GM21526 (cell line): ENCODE measurements around the gene PSMD13.

Experiments
- ATAC-seq: cut with Tn5 transposase; IDR thresholded peaks from one replicate; pipeline ENCODE4 v1.9.1; 2021; ENCODE audit warnings: moderate library complexity; ENCODE audit not compliant: unreplicated experiment, low FRiP score

Gene PSMD13

GRCh38 chr11:269146-269890 is 32.5 kb downstream of the PSMD13 start:
- peak; percentile 60 for ATAC-seq

- no peak for ATAC-seq
Observed at GRCh38 chr11:270451-271318, 33.9 kb downstream of the PSMD13 start.

- no peak for ATAC-seq
Observed at GRCh38 chr11:271319-271715, 34.5 kb downstream of the PSMD13 start.

GRCh38 chr11:272195-272930 is 35.6 kb downstream of the PSMD13 start:
- no peak for ATAC-seq

GRCh38 chr11:272931-273198 is 36.1 kb downstream of the PSMD13 start:
- ATAC-seq = no peak

GRCh38 chr11:276219-276618 is 39.4 kb downstream of the PSMD13 start:
- ATAC-seq = no peak

GRCh38 chr11:278001-278951 is 41.5 kb downstream of the PSMD13 start, which contains the start of gene NLRP6:
NLRP6 (plus strand) TSS chr11:278407; CDS start chr11:278570, 163 bp downstream.
- ATAC-seq = no peak

- ATAC-seq = no peak
Observed at GRCh38 chr11:279040-279965, 42.5 kb downstream of the PSMD13 start.

GRCh38 chr11:279966-280705 is 43.4 kb downstream of the PSMD13 start:
- no peak for ATAC-seq

GRCh38 chr11:280706-281485 is 44.1 kb downstream of the PSMD13 start:
- ATAC-seq = no peak

- ATAC-seq = no peak
Observed at GRCh38 chr11:281486-282161, 44.8 kb downstream of the PSMD13 start.

- no peak for ATAC-seq
Observed at GRCh38 chr11:282171-282570, 45.4 kb downstream of the PSMD13 start.

GRCh38 chr11:282630-283360 is 46.0 kb downstream of the PSMD13 start:
- ATAC-seq = no peak

GRCh38 chr11:283405-284104 is 46.8 kb downstream of the PSMD13 start:
- no peak for ATAC-seq

- no peak for ATAC-seq
Observed at GRCh38 chr11:284105-285020, 47.6 kb downstream of the PSMD13 start.
